DND-41 (cell line): ENCODE results near the gene TTC19.

ENCODE experiments used
- ATAC-seq: fragments of 200-7000 bp; cut with Tn5 transposase; 3 replicates; pipeline ENCODE4 v1.9.1; 2021; ENCODE audit warnings: low read depth; ENCODE audit not compliant: insufficient read depth
- DNase-seq: peaks from one replicate; pipeline ENCODE4 v3.0.0-alpha.2; 2020
- H2AFZ ChIP-seq: 2 replicates; pipeline ENCODE4 v1.6.0; 2012; ENCODE audit warnings: low read depth, low read length
- H3K27ac ChIP-seq: 2 replicates; pipeline ENCODE4 v1.5.1; 2012; ENCODE audit warnings: low read length, inconsistent platforms
- H3K27me3 ChIP-seq: fragments of 200-600 bp; sonication (generic); 2 replicates; pipeline ENCODE4 v1.6.0; 2012; ENCODE audit warnings: low read length, mild to moderate bottlenecking, inconsistent platforms; ENCODE audit not compliant: insufficient read depth, poor library complexity
- H3K36me3 ChIP-seq: 2 replicates; pipeline ENCODE4 v1.5.1; 2012; ENCODE audit warnings: low read length, inconsistent platforms; ENCODE audit not compliant: insufficient read depth
- H3K4me1 ChIP-seq: 2 replicates; pipeline ENCODE4 v1.5.1; 2012; ENCODE audit warnings: mild to moderate bottlenecking, low read length; ENCODE audit not compliant: insufficient read depth
- H3K4me2 ChIP-seq: 2 replicates; pipeline ENCODE4 v1.6.0; 2012; ENCODE audit warnings: mild to moderate bottlenecking, moderate library complexity, low read length, inconsistent platforms; ENCODE audit not compliant: insufficient read depth
- H3K4me3 ChIP-seq, 2 experiments: fragments of 200-600 bp in 1 of 2; shearing (Covaris generic) in 1 of 2; 2 replicates each; pipeline ENCODE4 v1.5.1; 2012 to 2016; ENCODE audit warnings: inconsistent platforms in 2 of 2, low read length in 2 of 2, mild to moderate bottlenecking in 2 of 2, low read depth in 1 of 2, moderate library complexity in 1 of 2
- H3K79me2 ChIP-seq: 2 replicates; pipeline ENCODE4 v1.6.0; 2012; ENCODE audit warnings: low read length, inconsistent platforms; ENCODE audit not compliant: insufficient read depth
- H3K9ac ChIP-seq: 2 replicates; pipeline ENCODE4 v1.6.0; 2012; ENCODE audit warnings: low read depth, mild to moderate bottlenecking, inconsistent platforms, low read length, moderate library complexity
- H3K9me3 ChIP-seq: 2 replicates; pipeline ENCODE4 v1.5.1; 2012; ENCODE audit warnings: low read length, moderate library complexity, mild to moderate bottlenecking, inconsistent platforms; ENCODE audit not compliant: insufficient read depth, severe bottlenecking
- H4K20me1 ChIP-seq: 2 replicates; pipeline ENCODE4 v1.6.0; 2012; ENCODE audit warnings: low read length; ENCODE audit not compliant: insufficient read depth
- CTCF ChIP-seq: IDR thresholded peaks from 2 replicates; pipeline ENCODE4 v1.5.1; 2012; ENCODE audit warnings: borderline replicate concordance, low read length, moderate library complexity, mild to moderate bottlenecking; ENCODE audit not compliant: poor library complexity, severe bottlenecking; ENCODE audit errors: extremely low read depth
- EZH2 ChIP-seq: IDR thresholded peaks from 3 replicates; pipeline ENCODE4 v1.6.1; 2012; ENCODE audit warnings: borderline replicate concordance, low read depth, mild to moderate bottlenecking, moderate library complexity, low read length, inconsistent platforms; ENCODE audit not compliant: severe bottlenecking

The TTC19 gene

GRCh38 chr17:16040710-16041251 lies 41.2 kb downstream of the TTC19 start:
- Histone ChIP-seq H3K4me3 (no peak overlapping the region), H3K9me3 (no peaks in the 10 kb centered on the region), H3K4me1 (no peaks in the 10 kb centered on the region), H4K20me1 (0 out of 2 replicates have a peak, but pooled peaks cover 2% of the 10 kb centered on the region), H3K27ac (no peak overlapping the region), H3K36me3 (peaks cover 87% of the 10 kb centered on the region), H3K9ac (no peak overlapping the region), H2AFZ (no peak overlapping the region), H3K4me2 (no peak overlapping the region), H3K27me3 (no peaks in the 10 kb centered on the region), H3K79me2 (no peaks in the 10 kb centered on the region)
- TF ChIP-seq EZH2, result no peak
- no peak for TF ChIP-seq CTCF
- DNase-seq (no peak), ATAC-seq (no peak)

GRCh38 chr17:16044487-16044886 lies 44.9 kb downstream of the TTC19 start:
- TF ChIP-seq EZH2, result no peak
- no peak for TF ChIP-seq CTCF
- no peak overlapping the region for H3K4me2 ChIP-seq
- 0 out of 2 replicates have a peak, but pooled peaks cover 2% of the 10 kb centered on the region for H4K20me1 ChIP-seq
- no peak overlapping the region for H3K4me3 ChIP-seq
- H2AFZ ChIP-seq, result no peak overlapping the region
- DNase-seq (no peak), ATAC-seq (no peak)
- no peaks in the 10 kb centered on the region for H3K4me1 ChIP-seq
- H3K9ac ChIP-seq, result no peak overlapping the region
- H3K27me3 ChIP-seq, result no peaks in the 10 kb centered on the region
- H3K27ac ChIP-seq, result no peak overlapping the region
- H3K36me3 ChIP-seq, result peaks cover 87% of the 10 kb centered on the region
- no peaks in the 10 kb centered on the region for H3K79me2 ChIP-seq
- H3K9me3 ChIP-seq, result no peaks in the 10 kb centered on the region

GRCh38 chr17:16046966-16047365 lies 47.3 kb downstream of the TTC19 start:
- DNase-seq (no peak), ATAC-seq (no peak)
- Histone ChIP-seq H4K20me1 (0 out of 2 replicates have a peak, but pooled peaks cover 2% of the 10 kb centered on the region), H3K4me2 (no peak overlapping the region), H3K79me2 (no peaks in the 10 kb centered on the region; the same call in 1 of the 2 replicates), H3K27me3 (no peaks in the 10 kb centered on the region), H3K9me3 (no peaks in the 10 kb centered on the region), H3K36me3 (peaks cover 84% of the 10 kb centered on the region), H3K27ac (no peak overlapping the region), H2AFZ (no peak overlapping the region), H3K4me3 (no peak overlapping the region), H3K4me1 (no peaks in the 10 kb centered on the region), H3K9ac (no peak overlapping the region)
- TF ChIP-seq CTCF (no peak), EZH2 (no peak)
